ENCODE data around the gene NEURL2.

NEURL2 gene

DNA sequence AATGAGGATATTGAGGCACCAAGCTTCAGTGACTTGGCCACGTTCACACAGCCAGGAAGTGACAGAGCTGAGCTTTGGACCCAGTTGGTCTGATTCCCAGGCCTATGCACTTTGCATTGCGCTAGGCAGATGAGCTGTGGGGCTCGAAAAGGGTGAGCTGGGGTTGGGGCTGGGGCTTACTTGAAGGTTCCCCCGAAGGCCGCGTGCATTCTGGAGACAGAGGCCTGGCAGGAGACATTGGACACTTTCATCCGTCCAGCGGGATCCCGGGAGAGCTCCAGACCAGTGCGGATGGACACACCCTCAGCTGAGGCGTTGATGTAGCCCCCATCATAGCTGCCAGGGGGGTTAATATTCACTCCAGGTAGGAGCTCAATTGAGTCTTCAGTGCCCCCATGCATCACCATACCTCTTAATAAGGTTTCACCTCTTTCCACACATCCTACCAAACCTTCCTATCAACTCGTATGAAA, 18.4 kb upstream of the NEURL2 start:
- TF ChIP-seq PPARA (CRISPR knock-in tag; IDR thresholded peaks at IDR 0.05; ENCODE audit: borderline replicate concordance): no peak
- no peak for TF ChIP-seq TCF4 (CRISPR knock-in tag; IDR thresholded peaks at IDR 0.05; ENCODE audit: borderline replicate concordance)
- TF ChIP-seq, protein P1, sequence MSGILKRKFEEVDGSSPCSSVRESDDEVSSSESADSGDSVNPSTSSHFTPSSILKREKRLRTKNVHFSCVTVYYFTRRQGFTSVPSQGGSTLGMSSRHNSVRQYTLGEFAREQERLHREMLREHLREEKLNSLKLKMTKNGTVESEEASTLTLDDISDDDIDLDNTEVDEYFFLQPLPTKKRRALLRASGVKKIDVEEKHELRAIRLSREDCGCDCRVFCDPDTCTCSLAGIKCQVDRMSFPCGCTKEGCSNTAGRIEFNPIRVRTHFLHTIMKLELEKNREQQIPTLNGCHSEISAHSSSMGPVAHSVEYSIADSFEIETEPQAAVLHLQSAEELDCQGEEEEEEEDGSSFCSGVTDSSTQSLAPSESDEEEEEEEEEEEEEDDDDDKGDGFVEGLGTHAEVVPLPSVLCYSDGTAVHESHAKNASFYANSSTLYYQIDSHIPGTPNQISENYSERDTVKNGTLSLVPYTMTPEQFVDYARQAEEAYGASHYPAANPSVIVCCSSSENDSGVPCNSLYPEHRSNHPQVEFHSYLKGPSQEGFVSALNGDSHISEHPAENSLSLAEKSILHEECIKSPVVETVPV (CRISPR knock-in tag; IDR thresholded peaks at IDR 0.05): no peak
- no peak for TF ChIP-seq ARNTL (CRISPR knock-in tag; IDR thresholded peaks at IDR 0.05; ENCODE audit: borderline replicate concordance, low read depth)
- no peak for TF ChIP-seq ESRRG (CRISPR knock-in tag; IDR thresholded peaks at IDR 0.05)
- TF ChIP-seq ZNF565 (CRISPR knock-in tag; conservative IDR thresholded peaks at IDR 0.05; ENCODE audit: low read depth): no peak
- TF ChIP-seq ZC3H10 (CRISPR knock-in tag; IDR thresholded peaks at IDR 0.05): no peak
- no peak for TF ChIP-seq ZNF8 (CRISPR knock-in tag; IDR thresholded peaks at IDR 0.05)
- no peak for TF ChIP-seq GLIS3 (CRISPR knock-in tag; IDR thresholded peaks at IDR 0.05)
- TF ChIP-seq, protein P2, sequence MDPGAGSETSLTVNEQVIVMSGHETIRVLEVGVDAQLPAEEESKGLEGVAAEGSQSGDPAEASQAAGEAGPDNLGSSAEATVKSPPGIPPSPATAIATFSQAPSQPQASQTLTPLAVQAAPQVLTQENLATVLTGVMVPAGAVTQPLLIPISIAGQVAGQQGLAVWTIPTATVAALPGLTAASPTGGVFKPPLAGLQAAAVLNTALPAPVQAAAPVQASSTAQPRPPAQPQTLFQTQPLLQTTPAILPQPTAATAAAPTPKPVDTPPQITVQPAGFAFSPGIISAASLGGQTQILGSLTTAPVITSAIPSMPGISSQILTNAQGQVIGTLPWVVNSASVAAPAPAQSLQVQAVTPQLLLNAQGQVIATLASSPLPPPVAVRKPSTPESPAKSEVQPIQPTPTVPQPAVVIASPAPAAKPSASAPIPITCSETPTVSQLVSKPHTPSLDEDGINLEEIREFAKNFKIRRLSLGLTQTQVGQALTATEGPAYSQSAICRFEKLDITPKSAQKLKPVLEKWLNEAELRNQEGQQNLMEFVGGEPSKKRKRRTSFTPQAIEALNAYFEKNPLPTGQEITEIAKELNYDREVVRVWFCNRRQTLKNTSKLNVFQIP (CRISPR knock-in tag; IDR thresholded peaks at IDR 0.05; ENCODE audit: borderline replicate concordance, low read depth): no peak
- TF ChIP-seq ISL1 (CRISPR knock-in tag; IDR thresholded peaks at IDR 0.05): no peak
- ATAC-seq: no peak

DNA sequence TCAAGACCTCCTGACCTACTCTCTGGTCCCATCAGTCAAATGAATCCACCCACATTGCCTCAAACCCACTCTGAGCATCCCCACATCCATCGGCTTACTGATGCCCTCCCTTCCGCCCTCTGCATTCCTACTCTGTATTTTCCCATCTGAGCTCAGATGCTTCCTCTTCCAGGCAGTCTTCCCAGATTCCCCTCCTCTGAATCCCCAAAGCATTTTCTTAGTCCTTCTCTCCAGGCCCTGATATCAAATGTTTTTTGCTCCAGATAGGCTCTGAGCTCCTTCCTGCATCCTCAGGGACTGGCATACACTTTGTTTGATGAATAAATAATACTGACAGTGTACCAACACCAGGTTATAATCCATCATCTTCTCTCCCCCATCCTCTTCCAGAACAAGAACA, 17.1 kb upstream of the NEURL2 start:
- TF ChIP-seq, protein P3, sequence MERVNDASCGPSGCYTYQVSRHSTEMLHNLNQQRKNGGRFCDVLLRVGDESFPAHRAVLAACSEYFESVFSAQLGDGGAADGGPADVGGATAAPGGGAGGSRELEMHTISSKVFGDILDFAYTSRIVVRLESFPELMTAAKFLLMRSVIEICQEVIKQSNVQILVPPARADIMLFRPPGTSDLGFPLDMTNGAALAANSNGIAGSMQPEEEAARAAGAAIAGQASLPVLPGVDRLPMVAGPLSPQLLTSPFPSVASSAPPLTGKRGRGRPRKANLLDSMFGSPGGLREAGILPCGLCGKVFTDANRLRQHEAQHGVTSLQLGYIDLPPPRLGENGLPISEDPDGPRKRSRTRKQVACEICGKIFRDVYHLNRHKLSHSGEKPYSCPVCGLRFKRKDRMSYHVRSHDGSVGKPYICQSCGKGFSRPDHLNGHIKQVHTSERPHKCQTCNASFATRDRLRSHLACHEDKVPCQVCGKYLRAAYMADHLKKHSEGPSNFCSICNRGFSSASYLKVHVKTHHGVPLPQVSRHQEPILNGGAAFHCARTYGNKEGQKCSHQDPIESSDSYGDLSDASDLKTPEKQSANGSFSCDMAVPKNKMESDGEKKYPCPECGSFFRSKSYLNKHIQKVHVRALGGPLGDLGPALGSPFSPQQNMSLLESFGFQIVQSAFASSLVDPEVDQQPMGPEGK (CRISPR knock-in tag; IDR thresholded peaks at IDR 0.05; ENCODE audit: borderline replicate concordance): no peak
- no peak for TF ChIP-seq ZNF565 (CRISPR knock-in tag; conservative IDR thresholded peaks at IDR 0.05; ENCODE audit: low read depth)
- TF ChIP-seq, protein P4, sequence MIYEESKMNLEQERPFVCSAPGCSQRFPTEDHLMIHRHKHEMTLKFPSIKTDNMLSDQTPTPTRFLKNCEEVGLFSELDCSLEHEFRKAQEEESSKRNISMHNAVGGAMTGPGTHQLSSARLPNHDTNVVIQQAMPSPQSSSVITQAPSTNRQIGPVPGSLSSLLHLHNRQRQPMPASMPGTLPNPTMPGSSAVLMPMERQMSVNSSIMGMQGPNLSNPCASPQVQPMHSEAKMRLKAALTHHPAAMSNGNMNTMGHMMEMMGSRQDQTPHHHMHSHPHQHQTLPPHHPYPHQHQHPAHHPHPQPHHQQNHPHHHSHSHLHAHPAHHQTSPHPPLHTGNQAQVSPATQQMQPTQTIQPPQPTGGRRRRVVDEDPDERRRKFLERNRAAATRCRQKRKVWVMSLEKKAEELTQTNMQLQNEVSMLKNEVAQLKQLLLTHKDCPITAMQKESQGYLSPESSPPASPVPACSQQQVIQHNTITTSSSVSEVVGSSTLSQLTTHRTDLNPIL (CRISPR knock-in tag; IDR thresholded peaks at IDR 0.05; ENCODE audit: low read depth): no peak
- TF ChIP-seq, protein P1 (CRISPR knock-in tag; IDR thresholded peaks at IDR 0.05): no peak
- no peak for TF ChIP-seq TOX (CRISPR knock-in tag; IDR thresholded peaks at IDR 0.05; ENCODE audit: borderline replicate concordance)
- no peak for ATAC-seq

DNA sequence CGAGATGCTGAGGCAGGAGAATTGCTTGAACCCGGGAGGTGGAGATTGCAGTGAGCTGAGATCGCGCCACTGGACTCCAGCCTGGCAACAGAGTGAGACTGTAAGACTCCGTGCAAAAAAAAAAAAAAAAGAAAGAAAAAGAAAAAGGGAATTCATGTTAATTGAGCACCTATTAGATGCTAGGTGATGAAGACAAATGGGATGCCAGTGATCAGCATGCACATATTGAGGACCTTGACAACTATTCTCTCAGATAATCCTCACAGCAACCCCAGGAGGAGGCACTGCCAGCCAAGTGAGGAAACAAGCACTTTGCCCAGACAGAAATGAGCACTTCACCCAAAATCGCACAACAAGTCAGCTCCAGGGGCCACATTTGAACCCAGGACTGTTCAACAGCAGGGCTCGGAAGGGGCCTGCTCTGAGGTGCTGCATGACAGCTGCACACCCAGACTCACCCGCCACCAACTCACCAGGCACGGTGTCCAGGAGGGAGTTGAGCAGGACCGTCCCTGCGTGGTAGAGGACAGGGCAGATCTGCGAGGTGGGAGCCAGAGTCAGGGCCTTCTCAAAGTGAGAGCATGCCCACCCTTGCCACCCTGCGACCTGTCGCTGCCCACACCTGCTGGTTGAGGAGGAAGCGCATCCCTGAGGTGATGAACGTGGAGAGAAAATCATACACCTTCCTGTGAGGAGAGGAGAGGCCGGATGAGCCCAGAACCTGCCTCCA, 16.4 kb upstream of the NEURL2 start:
- TF ChIP-seq OSR1 (CRISPR knock-in tag; IDR thresholded peaks at IDR 0.05) (no peak), TCF4 (CRISPR knock-in tag; IDR thresholded peaks at IDR 0.05; ENCODE audit: borderline replicate concordance) (no peak)

DNA sequence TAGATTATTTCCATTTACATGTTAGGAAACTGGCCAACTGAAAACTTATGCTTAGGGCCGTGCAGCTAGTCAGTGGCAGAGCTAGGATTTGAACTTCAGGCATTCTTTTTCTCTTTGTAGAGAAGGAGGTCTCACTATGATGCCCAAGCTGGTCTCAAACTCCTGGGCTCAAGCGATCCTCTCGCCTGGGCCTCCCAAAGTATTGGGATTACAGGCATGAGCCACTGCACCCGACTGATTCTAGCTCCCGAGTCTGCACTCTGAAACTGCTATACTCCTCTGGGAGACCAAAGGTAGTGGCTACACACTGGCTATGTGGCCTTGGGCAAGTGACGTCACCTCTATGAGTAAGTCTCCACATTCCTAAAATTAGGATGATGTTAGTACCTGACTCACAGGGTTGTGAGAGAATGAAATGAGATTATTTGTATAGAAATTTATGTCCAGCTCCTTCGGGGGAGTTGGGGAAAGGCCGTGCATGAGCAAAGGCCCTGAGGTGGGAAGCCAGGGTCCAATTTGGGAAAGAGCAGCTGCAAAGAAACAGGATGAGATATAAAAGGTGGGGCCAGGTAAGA, 14.6 kb upstream of the NEURL2 start:
- ATAC-seq: no peak
- no peak for TF ChIP-seq ZNF8 (CRISPR knock-in tag; IDR thresholded peaks at IDR 0.05)
- TF ChIP-seq, protein P2 (CRISPR knock-in tag; IDR thresholded peaks at IDR 0.05; ENCODE audit: borderline replicate concordance, low read depth): no peak
- TF ChIP-seq TCF4 (CRISPR knock-in tag; IDR thresholded peaks at IDR 0.05; ENCODE audit: borderline replicate concordance): no peak
- TF ChIP-seq PPARA (CRISPR knock-in tag; IDR thresholded peaks at IDR 0.05; ENCODE audit: borderline replicate concordance): no peak
- TF ChIP-seq ZFP3 (CRISPR knock-in tag; IDR thresholded peaks at IDR 0.05): no peak
- no peak for TF ChIP-seq TOX (CRISPR knock-in tag; IDR thresholded peaks at IDR 0.05; ENCODE audit: borderline replicate concordance)
- no peak for TF ChIP-seq ZNF70 (CRISPR knock-in tag; IDR thresholded peaks at IDR 0.05)
- no peak for TF ChIP-seq ISL1 (CRISPR knock-in tag; IDR thresholded peaks at IDR 0.05)
- TF ChIP-seq, protein P3 (CRISPR knock-in tag; IDR thresholded peaks at IDR 0.05; ENCODE audit: borderline replicate concordance): no peak

More for the DNA sequence above, 16.4 kb upstream of the NEURL2 start:
- ATAC-seq: no peak

Measured in SK-N-SH treated with all-trans-retinoic acid at 6 μM for 48 hours (cell line).